GM12801 (cell line): ENCODE results near the gene GAS6.

Experiments used
- TF ChIP-seq, protein P1 (sequence below): IDR thresholded peaks from one replicate; pipeline ENCODE4 v1.5.1; 2011; ENCODE audit warnings: control low read depth; ENCODE audit not compliant: insufficient read length; ENCODE audit errors: extremely low read depth

The GAS6 gene

DNA sequence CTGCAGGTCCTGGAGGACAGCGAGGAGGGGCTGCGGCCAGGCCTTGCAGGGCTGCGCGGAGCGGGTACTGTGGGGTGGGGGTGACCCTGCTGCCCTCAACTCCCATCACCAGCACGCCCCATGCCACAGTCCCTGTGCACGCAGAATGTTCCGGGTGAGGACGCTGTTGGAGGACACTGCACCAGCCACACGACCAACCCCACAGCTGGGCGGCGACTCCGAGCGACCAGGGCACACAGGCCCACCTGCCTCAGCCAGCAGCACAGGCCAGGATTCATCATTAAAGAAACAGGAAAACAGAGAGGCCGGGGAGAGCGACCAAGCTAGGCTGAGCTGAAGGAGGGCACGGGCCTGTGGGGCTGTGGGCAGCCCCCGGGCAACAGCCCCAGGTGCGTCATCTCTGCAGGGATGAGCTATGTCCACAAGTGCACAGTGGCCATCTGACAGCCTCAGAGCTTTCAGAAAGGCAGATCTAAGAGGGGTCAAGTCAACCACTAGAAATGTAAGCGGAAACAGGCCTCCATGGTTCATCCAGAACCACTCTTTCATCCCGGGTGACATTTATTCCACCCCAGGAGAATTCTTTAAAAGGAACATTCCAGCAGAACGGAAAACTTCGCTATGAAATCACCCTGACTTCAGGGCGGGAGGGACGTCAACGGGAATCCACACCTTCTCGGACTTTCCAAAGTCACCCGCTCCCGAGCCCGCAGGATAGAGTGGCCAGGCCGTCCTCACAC is 1.5 kb downstream of the GAS6 start:
- TF ChIP-seq, protein P1, sequence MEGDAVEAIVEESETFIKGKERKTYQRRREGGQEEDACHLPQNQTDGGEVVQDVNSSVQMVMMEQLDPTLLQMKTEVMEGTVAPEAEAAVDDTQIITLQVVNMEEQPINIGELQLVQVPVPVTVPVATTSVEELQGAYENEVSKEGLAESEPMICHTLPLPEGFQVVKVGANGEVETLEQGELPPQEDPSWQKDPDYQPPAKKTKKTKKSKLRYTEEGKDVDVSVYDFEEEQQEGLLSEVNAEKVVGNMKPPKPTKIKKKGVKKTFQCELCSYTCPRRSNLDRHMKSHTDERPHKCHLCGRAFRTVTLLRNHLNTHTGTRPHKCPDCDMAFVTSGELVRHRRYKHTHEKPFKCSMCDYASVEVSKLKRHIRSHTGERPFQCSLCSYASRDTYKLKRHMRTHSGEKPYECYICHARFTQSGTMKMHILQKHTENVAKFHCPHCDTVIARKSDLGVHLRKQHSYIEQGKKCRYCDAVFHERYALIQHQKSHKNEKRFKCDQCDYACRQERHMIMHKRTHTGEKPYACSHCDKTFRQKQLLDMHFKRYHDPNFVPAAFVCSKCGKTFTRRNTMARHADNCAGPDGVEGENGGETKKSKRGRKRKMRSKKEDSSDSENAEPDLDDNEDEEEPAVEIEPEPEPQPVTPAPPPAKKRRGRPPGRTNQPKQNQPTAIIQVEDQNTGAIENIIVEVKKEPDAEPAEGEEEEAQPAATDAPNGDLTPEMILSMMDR = no peak

DNA sequence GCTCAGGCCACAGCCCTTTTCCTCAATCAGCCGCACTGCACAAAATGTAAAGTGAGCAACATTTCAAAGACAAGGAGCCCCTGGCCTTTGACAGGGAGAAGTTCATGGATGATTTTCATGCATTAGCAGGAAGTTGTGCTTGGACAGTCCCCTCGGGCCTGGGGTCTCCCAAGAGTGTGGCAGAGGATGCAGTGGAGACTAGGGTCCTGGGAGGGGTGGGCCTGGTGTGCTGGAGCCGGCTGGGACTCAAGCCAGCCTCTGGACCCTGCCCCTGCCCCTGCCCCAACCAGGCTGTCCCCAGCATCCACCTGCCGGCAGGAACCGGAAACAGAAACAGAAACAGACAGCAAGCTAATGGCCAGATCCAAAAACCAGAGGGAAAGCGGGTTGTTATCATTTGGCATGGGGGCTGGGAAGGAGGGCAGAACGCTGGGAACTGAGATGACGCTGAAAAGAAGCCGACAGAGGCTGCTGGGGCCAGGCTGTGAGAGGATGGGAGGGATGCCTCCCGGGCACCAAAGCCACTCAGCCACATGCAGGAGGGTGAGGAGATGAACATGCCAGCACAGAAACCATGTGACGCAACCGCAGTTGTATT is 2.3 kb downstream of the GAS6 start:
- TF ChIP-seq, protein P1 = no peak

DNA sequence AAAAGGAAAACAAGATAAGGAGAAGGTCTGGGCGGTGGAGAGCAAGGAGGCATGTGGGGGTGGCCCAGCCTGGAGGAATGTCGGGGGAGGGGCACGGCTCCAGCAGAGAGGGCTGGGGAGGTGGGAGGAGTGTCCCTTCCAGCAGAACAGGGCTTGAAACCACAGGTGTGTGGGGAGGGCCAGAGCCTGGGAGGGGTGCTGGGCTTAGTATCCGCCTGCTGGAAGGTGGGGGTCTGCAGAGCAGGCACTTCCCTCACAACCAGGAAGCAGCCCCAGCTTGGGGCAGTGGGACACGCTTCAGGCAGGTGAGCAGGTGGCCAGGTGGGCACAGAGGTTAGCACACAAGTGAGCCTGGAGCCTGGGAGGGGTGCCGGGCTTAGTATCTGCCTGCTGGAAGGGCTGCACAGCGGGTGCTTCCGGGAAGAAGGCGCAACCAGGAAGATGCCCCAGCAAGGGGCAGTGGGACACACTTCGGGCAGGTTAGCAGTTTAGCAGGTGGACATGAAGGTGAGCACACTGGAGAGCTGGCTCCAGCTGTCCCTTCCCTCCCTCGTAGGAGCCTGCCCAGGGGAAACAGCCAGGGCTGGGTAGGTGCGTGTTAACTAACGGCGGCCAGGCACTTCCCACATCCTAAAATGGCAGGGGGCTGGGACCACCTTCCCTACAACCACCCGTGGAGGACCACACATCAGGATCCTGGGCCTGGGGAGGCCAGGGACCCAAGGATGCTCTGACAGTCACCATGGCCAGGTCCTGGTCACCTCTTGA is 3.0 kb downstream of the GAS6 start:
- TF ChIP-seq, protein P1 = no peak

DNA sequence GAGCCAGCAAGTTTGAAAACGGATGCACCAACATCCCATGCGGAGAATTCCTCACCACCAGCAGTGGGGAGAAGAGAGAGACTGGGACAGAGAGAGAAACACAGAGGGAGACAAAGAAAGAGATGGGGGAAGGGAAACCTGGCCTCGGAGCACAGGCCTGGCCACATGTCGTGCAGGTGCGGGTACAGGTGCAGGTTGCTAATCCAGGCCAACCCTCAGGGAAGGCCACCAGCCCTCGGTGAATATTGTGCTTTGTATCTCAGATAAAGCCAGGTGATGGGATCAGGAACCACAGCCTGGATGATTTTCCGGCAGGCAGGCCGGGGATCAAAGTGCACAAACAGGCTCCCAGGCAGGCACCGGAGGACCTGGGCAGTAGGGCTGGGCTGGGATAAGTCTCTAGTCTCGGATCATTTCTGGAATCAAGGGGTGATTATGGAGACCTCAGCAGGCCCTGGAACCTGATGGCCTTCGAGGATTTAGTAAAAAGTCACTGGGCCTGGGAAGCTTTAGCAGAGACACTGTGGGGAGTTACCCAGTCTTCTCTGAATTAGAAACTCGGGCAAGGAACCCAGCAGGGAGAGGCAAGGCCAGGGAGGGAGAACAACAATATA is 3.7 kb downstream of the GAS6 start:
- TF ChIP-seq, protein P1 = no peak

DNA sequence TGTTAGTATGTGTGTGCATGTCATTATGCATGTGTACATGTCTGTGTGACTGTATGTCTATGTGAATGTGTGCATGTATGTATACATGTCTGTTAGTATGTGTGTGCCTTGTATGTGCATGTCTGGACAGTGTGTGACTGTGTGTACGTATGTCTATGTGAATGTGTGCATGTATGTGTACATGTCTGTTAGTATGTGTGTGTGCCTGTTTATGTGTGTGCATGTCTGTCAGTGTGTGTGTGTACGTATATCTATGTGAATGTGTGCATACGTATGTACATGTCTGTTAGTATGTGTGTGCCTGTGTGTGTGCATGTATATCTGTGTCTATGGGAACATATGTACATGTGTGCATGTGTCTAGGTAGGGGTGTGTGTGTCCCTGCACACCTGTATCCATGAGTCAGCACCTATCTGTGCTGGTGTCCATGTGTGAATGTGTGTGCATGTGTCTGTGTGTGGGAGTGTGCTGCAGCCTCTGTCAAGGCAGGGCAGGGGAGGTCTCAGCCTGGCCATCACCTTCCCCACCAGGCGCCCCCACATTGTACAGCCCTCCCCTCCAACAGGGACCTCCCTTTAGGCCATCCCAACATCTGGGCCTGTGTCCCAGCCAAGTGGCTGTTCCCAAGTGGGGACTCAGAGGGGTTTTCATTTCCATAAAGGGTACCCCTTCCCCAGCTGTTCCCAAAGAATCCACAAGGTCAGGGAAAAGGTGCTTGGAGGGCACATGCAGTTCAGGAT is 4.4 kb downstream of the GAS6 start:
- TF ChIP-seq, protein P1 = no peak

DNA sequence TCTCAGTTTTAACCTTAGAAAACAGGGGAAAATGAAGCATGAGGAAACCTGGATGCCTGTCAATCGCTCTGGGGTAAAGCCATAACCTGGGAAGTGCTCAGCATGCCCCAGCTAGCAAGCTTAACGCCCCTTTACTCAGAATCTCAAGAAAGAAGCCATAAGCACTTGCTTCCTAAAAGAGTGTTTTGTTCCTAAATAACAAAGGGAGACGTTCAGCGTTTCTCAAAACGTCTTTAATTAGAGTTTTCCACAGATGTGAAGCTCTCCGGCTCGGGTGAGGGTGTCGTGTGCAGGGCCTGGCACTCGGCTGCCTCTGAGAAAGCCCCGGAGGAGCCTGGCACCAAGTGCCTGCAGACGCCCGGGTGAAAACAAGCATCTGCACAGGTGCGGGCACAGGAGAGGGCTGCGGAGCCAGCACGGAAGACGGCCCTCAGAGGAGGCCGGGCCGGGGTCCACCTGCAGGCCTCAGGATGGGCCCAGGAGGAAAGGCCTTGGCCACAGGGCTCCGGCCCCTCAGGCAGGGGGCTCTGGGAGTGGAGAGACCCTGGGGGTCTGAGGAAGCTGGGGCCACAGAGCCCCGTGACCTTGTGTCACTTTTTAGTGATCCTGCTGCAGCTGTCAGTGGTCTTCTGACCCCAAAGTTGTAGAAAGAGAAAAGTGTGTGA is 6.2 kb downstream of the GAS6 start:
- TF ChIP-seq, protein P1 = no peak
